Neural progenitor cell (in vitro differentiated cells): ENCODE data around the gene PNMA6E. TPM values are rescaled to one million over a fixed set of nuclear protein-coding genes. Genes with fewer than 3 reads are reported as not detected.
"Not testable (repeated sequence)": the region's sequence is repeated elsewhere in the genome, so short reads cannot be mapped to it uniquely, and the experiment has no call there.

ENCODE experiments used
- DNase-seq: peaks from one replicate; pipeline ENCODE4 v3.0.0-alpha.2; 2016; ENCODE audit warnings: low spot score
- H2AFZ ChIP-seq: fragments of 200-600 bp; sonication (generic); replicated peaks from 2 replicates; pipeline ENCODE4 v1.6.1; 2016; ENCODE audit warnings: antibody characterized with exemption
- H3F3A ChIP-seq: fragments of 200-600 bp; sonication (generic); 2 replicates; pipeline ENCODE4 v1.6.1; 2016; ENCODE audit warnings: antibody characterized with exemption, low read depth
- H3K27ac ChIP-seq: fragments of 200-600 bp; sonication (generic); 2 replicates; pipeline ENCODE4 v1.5.1; 2016; ENCODE audit warnings: mild to moderate bottlenecking
- H3K27me3 ChIP-seq: fragments of 200-600 bp; sonication (generic); 2 replicates; pipeline ENCODE4 v1.6.1; 2016; ENCODE audit warnings: mild to moderate bottlenecking, moderate library complexity
- H3K36me3 ChIP-seq: fragments of 200-600 bp; sonication (generic); 2 replicates; pipeline ENCODE4 v1.5.1; 2016
- H3K4me1 ChIP-seq: fragments of 200-600 bp; sonication (generic); 2 replicates; pipeline ENCODE4 v1.6.1; 2016; ENCODE audit warnings: mixed run types
- H3K4me2 ChIP-seq: fragments of 200-600 bp; sonication (generic); 2 replicates; pipeline ENCODE4 v1.6.1; 2016
- H3K4me3 ChIP-seq: fragments of 200-600 bp; sonication (generic); 2 replicates; pipeline ENCODE4 v1.5.1; 2016
- H3K79me2 ChIP-seq: fragments of 200-600 bp; sonication (generic); 2 replicates; pipeline ENCODE4 v1.6.1; 2016; ENCODE audit warnings: low read depth
- H3K9ac ChIP-seq: fragments of 200-600 bp; sonication (generic); 2 replicates; pipeline ENCODE4 v1.6.1; 2016
- H3K9me3 ChIP-seq: fragments of 200-600 bp; sonication (generic); 2 replicates; pipeline ENCODE4 v1.5.1; 2016; ENCODE audit warnings: low read depth
- H4K20me1 ChIP-seq: fragments of 200-600 bp; sonication (generic); 2 replicates; pipeline ENCODE4 v1.6.1; 2016; ENCODE audit warnings: low read depth
- H3K27ac Mint-ChIP-seq: 3 replicates; pipeline ENCODE4 v1.8.0; 2021; ENCODE audit warnings: mixed read lengths
- H3K27me3 Mint-ChIP-seq: 2 replicates; pipeline ENCODE4 v1.8.0; 2022; ENCODE audit warnings: low read depth, mild to moderate bottlenecking, inconsistent platforms, moderate library complexity, mixed read lengths; ENCODE audit not compliant: insufficient read depth
- H3K36me3 Mint-ChIP-seq: 3 replicates; pipeline ENCODE4 v1.8.0; 2021; ENCODE audit warnings: mixed read lengths
- H3K4me1 Mint-ChIP-seq: 3 replicates; pipeline ENCODE4 v1.8.0; 2021; ENCODE audit warnings: mixed read lengths
- H3K4me3 Mint-ChIP-seq: 3 replicates; pipeline ENCODE4 v1.8.0; 2021; ENCODE audit warnings: mild to moderate bottlenecking, moderate library complexity, mixed read lengths
- H3K9me3 Mint-ChIP-seq: 3 replicates; pipeline ENCODE4 v1.8.0; 2020; ENCODE audit warnings: mixed read lengths
- CTCF ChIP-seq: fragments of 200-600 bp; sonication (generic); IDR thresholded peaks from 2 replicates; pipeline ENCODE4 v1.5.1; 2017; ENCODE audit warnings: antibody characterized with exemption, mild to moderate bottlenecking
- EZH2 ChIP-seq: fragments of 200-600 bp; sonication (generic); IDR thresholded peaks from 2 replicates; pipeline ENCODE4 v1.6.1; 2017; ENCODE audit warnings: antibody characterized with exemption, mild to moderate bottlenecking, moderate library complexity
- EZH2phosphoT487 ChIP-seq: fragments of 200-600 bp; sonication (generic); IDR thresholded peaks from 2 replicates; pipeline ENCODE4 v1.6.1; 2017; ENCODE audit warnings: antibody characterized with exemption
- total RNA-seq: library from RNA; depleted of rRNA; stranded (reverse); fragments of >200 nt; gene quantifications from 2 replicates; pipeline ENCODE4 v1.2.3, GENCODE V29; 2015; ENCODE audit warnings: low replicate concordance

Gene PNMA6E
- total RNA-seq, 1 donor from 2014 or later: not detected

- no peaks in the 10 kb centered on the region for H3K36me3 ChIP-seq
- H3K79me2 ChIP-seq: no peaks in the 10 kb centered on the region
- Mint-ChIP-seq H3K36me3 (no peaks in the 10 kb centered on the region), H3K4me1 (no peaks in the 10 kb centered on the region), H3K9me3 (peaks cover 7% of the 10 kb centered on the region), H3K27ac (no peak overlapping the region), H3K4me3 (no peak overlapping the region), H3K27me3 (peaks cover 6% of the 10 kb centered on the region)
- H4K20me1 ChIP-seq: no peaks in the 10 kb centered on the region
- H3F3A ChIP-seq: peaks cover 4% of the 10 kb centered on the region
- no peak overlapping the region for H3K4me2 ChIP-seq
- H3K27ac ChIP-seq: no peak overlapping the region
- DNase-seq: no peak
- no peaks in the 10 kb centered on the region for H3K27me3 ChIP-seq
- no peaks in the 10 kb centered on the region for H3K4me1 ChIP-seq
- H3K9me3 ChIP-seq: no peaks in the 10 kb centered on the region
- no peak overlapping the region for H3K9ac ChIP-seq
- TF ChIP-seq EZH2 (no peak), CTCF (no peak), EZH2phosphoT487 (no peak)
- no peak overlapping the region for H2AFZ ChIP-seq
- no peak overlapping the region for H3K4me3 ChIP-seq
These were observed 13.0 kb downstream of the PNMA6E start for GRCh38 chrX:153387987-153388721.

GRCh38 chrX:153387345-153387744, 13.8 kb downstream of the PNMA6E start:
- H3K9me3 Mint-ChIP-seq: peaks cover 3% of the 10 kb centered on the region
- H3K27me3 Mint-ChIP-seq: peaks cover 6% of the 10 kb centered on the region
- Histone ChIP-seq H3K79me2 (no peaks in the 10 kb centered on the region), H3K36me3 (no peaks in the 10 kb centered on the region), H4K20me1 (no peaks in the 10 kb centered on the region), H3K9ac (no peak overlapping the region), H2AFZ (no peak overlapping the region), H3K4me1 (no peaks in the 10 kb centered on the region), H3K27me3 (no peaks in the 10 kb centered on the region), H3F3A (peaks cover 12% of the 10 kb centered on the region), H3K27ac (no peak overlapping the region), H3K9me3 (no peaks in the 10 kb centered on the region), H3K4me2 (no peak overlapping the region), H3K4me3 (no peak overlapping the region)
- no peaks in the 10 kb centered on the region for H3K36me3 Mint-ChIP-seq
- no peak overlapping the region for H3K4me3 Mint-ChIP-seq
- H3K4me1 Mint-ChIP-seq: no peaks in the 10 kb centered on the region
- no peak overlapping the region for H3K27ac Mint-ChIP-seq
- TF ChIP-seq EZH2phosphoT487 (no peak), EZH2 (no peak)
- no peak for DNase-seq

GRCh38 chrX:153386097-153386496, 15.1 kb downstream of the PNMA6E start:
- Histone ChIP-seq H3K27ac (no peak overlapping the region), H3K4me2 (no peak overlapping the region), H3K27me3 (no peaks in the 10 kb centered on the region), H3K79me2 (no peaks in the 10 kb centered on the region), H3F3A (peaks cover 12% of the 10 kb centered on the region), H3K9ac (no peak overlapping the region), H3K4me3 (no peak overlapping the region), H4K20me1 (no peaks in the 10 kb centered on the region), H3K4me1 (no peaks in the 10 kb centered on the region), H2AFZ (no peak overlapping the region), H3K9me3 (no peaks in the 10 kb centered on the region), H3K36me3 (no peaks in the 10 kb centered on the region)
- Mint-ChIP-seq H3K9me3 (peaks cover 3% of the 10 kb centered on the region), H3K36me3 (no peaks in the 10 kb centered on the region), H3K27ac (no peak overlapping the region), H3K4me1 (no peaks in the 10 kb centered on the region), H3K4me3 (no peak overlapping the region), H3K27me3 (peaks cover 6% of the 10 kb centered on the region)
- no peak for DNase-seq
- TF ChIP-seq EZH2 (no peak), CTCF (no peak), EZH2phosphoT487 (no peak)

- not testable (repeated sequence) for H3K27ac ChIP-seq, H2AFZ ChIP-seq, H3K9ac ChIP-seq, H3K79me2 ChIP-seq, DNase-seq, H3K4me1 Mint-ChIP-seq, H3K36me3 Mint-ChIP-seq, H3K4me1 ChIP-seq, H3K9me3 Mint-ChIP-seq, H3K4me3 ChIP-seq, H3K4me2 ChIP-seq, H3K4me3 Mint-ChIP-seq, H4K20me1 ChIP-seq, H3K27ac Mint-ChIP-seq, H3K27me3 ChIP-seq, H3K36me3 ChIP-seq, H3K9me3 ChIP-seq
- H3F3A ChIP-seq: peaks cover 12% of the 10 kb centered on the region
- H3K27me3 Mint-ChIP-seq: peaks cover 11% of the 10 kb centered on the region
These were observed 16.2 kb downstream of the PNMA6E start for GRCh38 chrX:153384973-153385372.
